GM10266 (cell line): Measurements from ENCODE around the gene TPRX2.

Source experiments
- DNase-seq: peaks from one replicate; pipeline ENCODE4 v3.0.0; 2012; ENCODE audit errors: extremely low spot score
- TF ChIP-seq, protein P1 (sequence below): IDR thresholded peaks from 2 replicates; pipeline ENCODE4 v1.5.1; 2012; ENCODE audit warnings: mild to moderate bottlenecking, low read depth; ENCODE audit not compliant: control insufficient read depth, insufficient read depth; ENCODE audit errors: missing control alignments

TPRX2 gene

DNA sequence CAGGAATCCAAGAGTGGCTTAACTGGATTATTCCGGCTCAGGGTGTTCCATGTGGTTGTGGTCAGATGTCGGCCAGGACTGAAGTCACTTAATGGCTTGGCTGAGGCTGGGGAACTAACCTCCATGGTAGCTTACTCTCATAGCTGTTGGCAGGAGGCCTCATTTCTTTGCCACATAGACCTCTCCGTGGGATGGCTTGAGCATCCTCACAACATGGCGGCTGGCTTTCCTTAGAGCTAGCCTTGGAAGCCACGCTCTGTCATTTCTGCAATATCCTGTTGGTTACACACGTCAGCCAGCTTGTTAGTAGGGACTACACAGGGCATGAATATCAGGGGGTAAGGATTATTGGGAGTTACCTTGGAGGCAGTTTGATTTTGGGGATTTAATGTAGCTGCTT lies 32.2 kb upstream of the TPRX2 start:
- TF ChIP-seq, protein P1, sequence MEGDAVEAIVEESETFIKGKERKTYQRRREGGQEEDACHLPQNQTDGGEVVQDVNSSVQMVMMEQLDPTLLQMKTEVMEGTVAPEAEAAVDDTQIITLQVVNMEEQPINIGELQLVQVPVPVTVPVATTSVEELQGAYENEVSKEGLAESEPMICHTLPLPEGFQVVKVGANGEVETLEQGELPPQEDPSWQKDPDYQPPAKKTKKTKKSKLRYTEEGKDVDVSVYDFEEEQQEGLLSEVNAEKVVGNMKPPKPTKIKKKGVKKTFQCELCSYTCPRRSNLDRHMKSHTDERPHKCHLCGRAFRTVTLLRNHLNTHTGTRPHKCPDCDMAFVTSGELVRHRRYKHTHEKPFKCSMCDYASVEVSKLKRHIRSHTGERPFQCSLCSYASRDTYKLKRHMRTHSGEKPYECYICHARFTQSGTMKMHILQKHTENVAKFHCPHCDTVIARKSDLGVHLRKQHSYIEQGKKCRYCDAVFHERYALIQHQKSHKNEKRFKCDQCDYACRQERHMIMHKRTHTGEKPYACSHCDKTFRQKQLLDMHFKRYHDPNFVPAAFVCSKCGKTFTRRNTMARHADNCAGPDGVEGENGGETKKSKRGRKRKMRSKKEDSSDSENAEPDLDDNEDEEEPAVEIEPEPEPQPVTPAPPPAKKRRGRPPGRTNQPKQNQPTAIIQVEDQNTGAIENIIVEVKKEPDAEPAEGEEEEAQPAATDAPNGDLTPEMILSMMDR = no peak
- no peak for DNase-seq

GRCh38 chr19:47832723-47833122 lies 26.3 kb upstream of the TPRX2 start:
- DNase-seq = no peak
- TF ChIP-seq, protein P1 = no peak

DNA sequence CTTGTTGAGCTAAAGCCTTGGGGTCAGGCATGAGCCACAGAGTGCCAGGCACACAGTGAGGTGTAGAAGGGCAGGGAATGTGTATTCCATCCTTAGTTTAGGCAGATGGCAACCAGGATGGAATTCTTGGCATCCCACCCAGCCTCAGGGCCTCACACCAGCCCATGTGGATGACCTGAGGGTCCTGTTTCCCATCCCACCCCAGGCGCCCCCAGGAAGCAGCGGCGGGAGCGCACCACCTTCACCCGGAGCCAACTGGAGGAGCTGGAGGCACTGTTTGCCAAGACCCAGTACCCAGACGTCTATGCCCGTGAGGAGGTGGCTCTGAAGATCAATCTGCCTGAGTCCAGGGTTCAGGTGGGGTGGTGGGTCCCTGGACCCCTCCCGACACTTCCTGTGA lies 23.0 kb upstream of the TPRX2 start:
- TF ChIP-seq, protein P1 = no peak
- no peak for DNase-seq

DNA sequence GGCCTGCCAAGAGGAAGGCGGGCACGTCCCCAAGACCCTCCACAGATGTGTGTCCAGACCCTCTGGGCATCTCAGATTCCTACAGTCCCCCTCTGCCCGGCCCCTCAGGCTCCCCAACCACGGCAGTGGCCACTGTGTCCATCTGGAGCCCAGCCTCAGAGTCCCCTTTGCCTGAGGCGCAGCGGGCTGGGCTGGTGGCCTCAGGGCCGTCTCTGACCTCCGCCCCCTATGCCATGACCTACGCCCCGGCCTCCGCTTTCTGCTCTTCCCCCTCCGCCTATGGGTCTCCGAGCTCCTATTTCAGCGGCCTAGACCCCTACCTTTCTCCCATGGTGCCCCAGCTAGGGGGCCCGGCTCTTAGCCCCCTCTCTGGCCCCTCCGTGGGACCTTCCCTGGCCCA lies 19.6 kb upstream of the TPRX2 start:
- TF ChIP-seq, protein P1 = no peak
- DNase-seq = no peak

DNA sequence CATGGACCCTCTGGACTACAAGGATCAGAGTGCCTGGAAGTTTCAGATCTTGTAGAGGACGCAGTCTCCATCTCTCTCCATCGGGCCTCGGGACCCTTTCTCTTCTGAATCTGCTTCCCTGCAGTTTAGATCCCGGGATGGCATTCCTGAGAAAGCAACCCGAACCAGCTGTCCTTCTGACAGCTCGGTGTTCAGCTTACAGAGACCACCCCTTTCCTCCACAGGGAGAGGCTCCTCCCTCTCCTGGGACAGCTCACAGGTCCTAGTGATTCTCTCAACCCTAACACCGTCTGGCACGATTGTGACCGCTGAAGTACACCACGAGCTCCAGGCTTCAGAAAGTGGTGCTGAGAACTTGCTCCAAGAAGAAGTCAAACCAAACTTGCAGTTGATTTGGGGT lies 19.1 kb upstream of the TPRX2 start:
- no peak for DNase-seq
- TF ChIP-seq, protein P1 = no peak

- DNase-seq = no peak
- TF ChIP-seq, protein P1 = no peak
Observed at GRCh38 chr19:47842941-47843340, 16.1 kb upstream of the TPRX2 start.

DNA sequence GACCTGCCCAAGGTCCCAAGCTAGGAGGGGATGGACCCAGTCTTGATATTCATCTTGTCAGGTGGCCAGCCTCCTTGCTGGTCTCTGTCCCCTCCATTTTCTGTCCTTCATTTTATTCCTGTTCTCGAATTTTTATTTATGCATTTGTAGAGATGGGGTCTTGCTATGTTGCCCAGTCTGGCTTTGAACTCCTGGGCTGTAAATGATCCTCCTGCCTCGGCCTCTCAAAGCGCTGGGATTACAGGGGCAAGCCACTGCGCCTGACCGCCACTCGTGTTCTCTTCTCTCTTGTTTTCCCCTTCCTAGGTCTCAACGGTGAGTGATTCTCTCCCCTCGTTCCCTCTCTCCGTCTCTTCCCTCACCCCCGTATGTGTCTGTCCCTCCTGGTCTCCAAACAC lies 10.6 kb upstream of the TPRX2 start:
- no peak for DNase-seq
- TF ChIP-seq, protein P1 = no peak
